Subcutaneous adipose tissue (tissue), 4 donors: ENCODE measurements around the gene RAP1GAP2. TPM values are rescaled to one million over a fixed set of nuclear protein-coding genes. Genes with fewer than 3 reads are reported as not detected.

Source experiments
- total RNA-seq, 4 donors: library from RNA; depleted of rRNA; stranded (reverse); fragments of >200 nt; gene quantifications; one replicate each; pipeline ENCODE4 v1.1.0, GENCODE V29; 2016
- TF ChIP-seq, protein P1 (sequence below): fragments of 450-650 bp; IDR thresholded peaks from one replicate; pipeline ENCODE4 v1.5.1; 2016; ENCODE audit warnings: low read depth, mild to moderate bottlenecking, control low read depth, antibody characterized with exemption, moderate library complexity

The RAP1GAP2 gene
- total RNA-seq, 4 donors from 2014 or later, result 1.9 to 6.1 (median 3.4) TPM

DNA sequence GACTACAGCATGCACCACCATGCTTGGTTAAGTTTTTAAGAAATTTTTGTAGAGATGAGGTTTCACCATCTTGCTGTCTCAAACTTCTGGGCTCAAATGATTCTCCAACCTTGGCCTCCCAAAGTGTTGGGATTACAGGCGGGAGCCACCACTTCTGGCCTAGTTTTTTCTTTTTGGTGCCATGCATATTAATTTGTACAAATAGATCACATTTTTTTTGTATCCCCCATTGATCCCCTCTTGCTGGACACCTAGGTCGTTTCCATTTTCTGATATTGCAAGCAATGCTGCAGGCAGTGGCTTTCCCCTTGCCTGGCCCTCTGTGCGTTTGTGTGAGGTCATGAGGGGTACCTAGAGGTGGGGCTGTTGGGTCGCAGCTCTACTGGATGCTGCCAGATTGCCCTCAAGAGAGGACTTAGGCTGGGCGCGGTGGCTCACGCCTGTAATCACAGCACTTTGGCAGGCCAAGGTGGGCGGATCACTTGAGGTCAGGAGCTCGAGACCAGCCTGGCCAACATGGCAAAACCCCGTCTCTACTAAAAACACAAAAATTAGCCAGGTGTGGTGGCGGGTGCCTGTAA is 23.8 kb downstream of the RAP1GAP2 start:
- TF ChIP-seq, protein P1, sequence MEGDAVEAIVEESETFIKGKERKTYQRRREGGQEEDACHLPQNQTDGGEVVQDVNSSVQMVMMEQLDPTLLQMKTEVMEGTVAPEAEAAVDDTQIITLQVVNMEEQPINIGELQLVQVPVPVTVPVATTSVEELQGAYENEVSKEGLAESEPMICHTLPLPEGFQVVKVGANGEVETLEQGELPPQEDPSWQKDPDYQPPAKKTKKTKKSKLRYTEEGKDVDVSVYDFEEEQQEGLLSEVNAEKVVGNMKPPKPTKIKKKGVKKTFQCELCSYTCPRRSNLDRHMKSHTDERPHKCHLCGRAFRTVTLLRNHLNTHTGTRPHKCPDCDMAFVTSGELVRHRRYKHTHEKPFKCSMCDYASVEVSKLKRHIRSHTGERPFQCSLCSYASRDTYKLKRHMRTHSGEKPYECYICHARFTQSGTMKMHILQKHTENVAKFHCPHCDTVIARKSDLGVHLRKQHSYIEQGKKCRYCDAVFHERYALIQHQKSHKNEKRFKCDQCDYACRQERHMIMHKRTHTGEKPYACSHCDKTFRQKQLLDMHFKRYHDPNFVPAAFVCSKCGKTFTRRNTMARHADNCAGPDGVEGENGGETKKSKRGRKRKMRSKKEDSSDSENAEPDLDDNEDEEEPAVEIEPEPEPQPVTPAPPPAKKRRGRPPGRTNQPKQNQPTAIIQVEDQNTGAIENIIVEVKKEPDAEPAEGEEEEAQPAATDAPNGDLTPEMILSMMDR, result no peak

DNA sequence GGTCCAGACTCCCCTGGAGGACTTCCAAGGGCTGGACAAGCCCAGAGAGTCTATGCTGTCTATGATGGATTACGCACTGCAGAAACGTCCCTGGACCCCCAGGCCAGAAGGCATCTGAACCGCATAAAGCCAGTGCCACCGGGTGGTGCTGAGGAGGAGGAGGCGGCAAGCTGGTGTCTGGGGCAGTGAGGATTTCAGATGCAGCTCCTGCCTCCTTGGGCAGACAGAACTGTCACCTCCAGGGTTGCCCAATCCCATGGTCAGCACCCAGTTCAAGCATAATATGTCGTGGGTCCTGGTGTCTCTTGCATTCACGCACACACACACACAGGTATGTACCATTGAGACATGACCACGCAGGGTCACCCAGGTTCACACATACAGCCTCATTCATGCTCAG is 25.6 kb downstream of the RAP1GAP2 start:
- TF ChIP-seq, protein P1, result no peak

DNA sequence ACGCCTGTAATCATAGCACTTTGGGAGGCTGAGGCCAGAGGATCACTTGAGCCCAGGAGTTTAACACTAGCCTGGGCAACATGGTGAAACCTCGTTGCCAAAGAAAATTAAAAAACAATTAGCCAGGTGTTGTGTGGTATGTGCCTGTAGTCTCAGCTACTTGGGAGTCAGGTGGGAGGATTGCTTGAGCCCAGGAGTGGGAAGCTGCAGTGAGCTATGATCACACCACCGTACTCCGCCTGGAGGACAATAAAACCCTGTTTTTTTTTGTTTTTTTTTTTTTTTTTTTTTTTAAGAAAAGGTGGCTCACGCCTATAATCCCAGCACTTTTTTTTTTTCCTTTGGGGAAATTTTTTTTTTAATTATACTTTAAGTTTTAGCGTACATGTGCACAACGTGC is 26.1 kb downstream of the RAP1GAP2 start:
- TF ChIP-seq, protein P1, result no peak

DNA sequence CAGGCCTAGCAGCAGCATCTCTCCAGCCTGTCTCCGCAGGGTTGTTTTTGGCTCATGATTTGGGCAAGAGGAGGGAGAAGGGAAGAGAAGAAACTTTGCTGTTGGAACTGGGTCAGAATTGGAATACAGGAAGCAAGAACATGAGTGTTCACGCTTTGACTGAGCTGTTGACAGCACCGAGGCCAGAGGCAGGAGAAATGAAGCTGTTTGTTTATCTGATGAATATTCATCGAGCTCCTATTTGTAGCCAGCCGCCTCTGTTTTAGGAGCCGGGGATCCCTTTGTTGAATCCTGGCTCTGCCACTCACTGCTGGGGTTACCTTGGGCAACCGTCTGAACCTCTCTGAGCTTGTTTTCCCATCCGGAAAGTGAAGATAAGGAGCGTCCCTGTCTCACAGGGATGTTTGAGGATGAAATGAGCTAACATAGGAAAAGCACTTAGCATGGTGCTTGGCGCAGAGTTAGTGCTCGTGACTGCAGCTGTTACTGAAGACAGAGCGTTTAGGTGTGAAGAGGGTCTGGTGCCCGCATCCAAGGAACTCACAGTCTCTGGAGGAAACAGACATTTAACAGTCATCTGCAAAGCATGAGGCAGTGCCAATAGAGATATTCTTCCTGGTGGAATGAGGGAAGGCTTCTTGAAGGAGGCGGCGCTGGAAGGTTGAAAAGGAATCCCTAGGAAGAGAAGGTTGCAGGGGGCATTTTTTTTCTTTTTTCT is 29.2 kb downstream of the RAP1GAP2 start:
- TF ChIP-seq, protein P1, result no peak

DNA sequence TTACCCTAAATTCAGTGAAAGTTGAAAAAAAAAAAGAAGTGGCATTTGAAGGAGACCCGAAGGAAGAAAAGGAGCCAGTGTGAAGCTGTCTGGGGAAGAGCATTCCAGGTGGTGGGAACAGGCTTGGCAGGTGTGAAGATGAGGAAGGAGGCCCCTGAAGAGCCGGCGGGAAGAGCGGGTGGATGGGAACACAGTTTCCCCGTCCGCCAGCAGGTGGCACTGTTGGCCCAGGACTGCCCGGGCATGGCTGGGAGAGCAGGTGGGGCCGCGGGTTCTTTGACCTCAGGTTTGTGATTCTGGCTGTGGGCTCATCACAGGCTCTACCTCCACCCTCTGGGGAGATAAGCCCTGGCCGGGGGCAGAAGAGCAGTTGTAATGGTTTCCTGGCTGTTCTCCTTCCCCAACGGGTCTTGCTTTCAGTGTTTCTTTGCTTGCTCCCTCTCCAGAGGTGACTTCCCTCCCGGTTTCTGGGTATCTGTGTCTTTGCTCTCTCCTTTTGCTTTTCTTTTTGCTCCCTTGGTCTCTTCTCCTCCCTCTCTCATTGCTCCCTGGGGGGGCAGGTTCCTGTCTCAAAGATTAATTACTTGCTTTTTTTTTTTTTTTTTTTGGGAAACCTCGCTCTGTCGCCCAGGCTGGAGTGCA is 32.3 kb downstream of the RAP1GAP2 start:
- TF ChIP-seq, protein P1, result no peak

DNA sequence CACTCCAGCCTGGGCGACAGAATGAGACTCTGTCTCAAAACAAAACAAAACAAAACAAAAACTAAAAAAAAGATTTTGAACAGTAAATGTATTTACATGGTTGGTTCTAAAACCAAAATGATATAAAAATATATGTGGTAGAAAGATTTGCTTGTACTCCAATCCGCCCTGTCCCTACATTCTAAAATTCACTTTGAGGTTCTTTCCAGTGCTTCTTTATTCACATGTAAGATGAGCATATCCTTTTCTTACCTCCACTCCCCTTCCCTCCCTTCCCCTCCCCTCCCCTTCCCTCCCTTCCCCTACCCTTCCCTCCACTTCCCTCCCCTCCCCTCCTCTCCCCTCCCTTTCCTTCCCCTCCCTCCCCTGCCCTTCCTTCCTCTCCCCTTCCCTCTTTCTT is 34.4 kb downstream of the RAP1GAP2 start:
- TF ChIP-seq, protein P1, result no peak

DNA sequence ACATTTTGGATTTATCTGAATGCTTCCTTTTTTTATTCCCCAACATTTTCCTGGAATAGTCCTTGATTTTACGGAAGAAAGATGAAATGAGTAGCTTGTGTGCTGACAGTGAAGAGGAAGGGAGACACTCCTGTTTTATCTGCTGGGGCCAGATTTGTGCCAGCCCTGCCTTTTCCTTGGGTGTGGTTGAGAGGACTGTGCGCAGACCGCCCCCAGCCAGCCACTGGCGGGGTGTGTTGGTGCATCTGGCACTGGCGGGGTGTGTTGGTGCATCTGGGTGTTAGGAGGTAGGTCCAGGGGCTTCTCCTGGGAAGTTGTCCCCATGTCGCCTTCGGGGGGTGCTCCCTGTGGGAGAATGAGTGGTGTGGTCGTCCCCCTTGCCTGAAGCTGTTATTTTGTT is 39.5 kb downstream of the RAP1GAP2 start:
- TF ChIP-seq, protein P1, result no peak
